ENCODE measurements around the gene FALEC.

GRCh38 chr1:150543500-150544143 is 28.1 kb downstream of the FALEC start:
- TF ChIP-seq CTCF (IDR thresholded peaks at IDR 0.05; ENCODE audit: poor library complexity, severe bottlenecking) (no peak), TAF1 (IDR thresholded peaks at IDR 0.05; ENCODE audit: low read depth) (no peak)
